HG02884 (cell line): ENCODE data around the gene S100A9.
"Not testable (repeated sequence)": the region's sequence is repeated elsewhere in the genome, so short reads cannot be mapped to it uniquely, and the experiment has no call there.

Experiments used
- ATAC-seq: cut with Tn5 transposase; IDR thresholded peaks from one replicate; pipeline ENCODE4 v1.9.1; 2021; ENCODE audit warnings: mild to moderate bottlenecking, moderate library complexity; ENCODE audit not compliant: unreplicated experiment

Gene S100A9

GRCh38 chr1:153403421-153404085 is 45.9 kb downstream of the S100A9 start:
- ATAC-seq = no peak

- ATAC-seq = no peak
Observed at GRCh38 chr1:153404086-153404635, 46.5 kb downstream of the S100A9 start.

GRCh38 chr1:153404768-153405167 is 47.1 kb downstream of the S100A9 start:
- ATAC-seq = no peak

GRCh38 chr1:153405825-153406599 is 48.4 kb downstream of the S100A9 start:
- not testable (repeated sequence) for ATAC-seq

- ATAC-seq = not testable (repeated sequence)
Observed at GRCh38 chr1:153407274-153407673, 49.6 kb downstream of the S100A9 start.
